Caco-2 (cell line): Measurements from ENCODE around the gene CDH2. TPM values are rescaled to one million over a fixed set of nuclear protein-coding genes. Genes with fewer than 3 reads are reported as not detected.

Experiments
- BruUV-seq: library from RNA; stranded (reverse); fragments of 400-500 nt; replicated peaks from 2 replicates; lab custom pipeline; 2021; lab: Mats Ljungman, UMichigan
- CTCF ChIA-PET: fragments of 300-600 bp; sonication (Branson Sonifier 250); formaldehyde crosslinking; loops from one replicate; lab custom pipeline; 2022; ENCODE audit warnings: antibody characterized with exemption; lab: Charles Lee
- POLR2A ChIA-PET: fragments of 300-600 bp; sonication (Branson Sonifier 250); formaldehyde crosslinking; loops from one replicate; lab custom pipeline; 2022; ENCODE audit warnings: antibody characterized with exemption; lab: Charles Lee
- DNase-seq, 2 experiments: peaks; one replicate each; pipeline versions ENCODE4 v3.0.0 to v3.0.0-alpha.2; 2020 to 2022
- H3K27me3 ChIP-seq: replicated peaks from 2 replicates; pipeline ENCODE4 v1.6.0; 2011; ENCODE audit warnings: low read length; ENCODE audit not compliant: control insufficient read depth, insufficient read depth
- H3K36me3 ChIP-seq: 2 replicates; pipeline ENCODE4 v1.5.1; 2011; ENCODE audit warnings: low read length; ENCODE audit not compliant: control insufficient read depth, insufficient read depth
- H3K4me1 ChIP-seq: fragments of 250-450 bp; sonication (Bioruptor Pico); 2 replicates; pipeline ENCODE4 v1.5.1; 2020; ENCODE audit warnings: mild to moderate bottlenecking
- H3K4me3 ChIP-seq: 2 replicates; pipeline ENCODE4 v1.5.1; 2011; ENCODE audit warnings: low read depth, mild to moderate bottlenecking, control low read depth, low read length
- H3K9me3 ChIP-seq: fragments of 250-450 bp; sonication (Bioruptor Pico); 2 replicates; pipeline ENCODE4 v1.5.1; 2020; ENCODE audit warnings: mild to moderate bottlenecking, moderate library complexity
- H3K27ac Mint-ChIP-seq: one replicate; pipeline ENCODE4 v1.8.0; 2022; ENCODE audit warnings: mixed read lengths; ENCODE audit not compliant: unreplicated experiment
- H3K27me3 Mint-ChIP-seq: one replicate; pipeline ENCODE4 v1.8.0; 2022; ENCODE audit warnings: mixed read lengths; ENCODE audit not compliant: insufficient read depth, unreplicated experiment
- H3K36me3 Mint-ChIP-seq: one replicate; pipeline ENCODE4 v1.8.0; 2022; ENCODE audit warnings: mild to moderate bottlenecking, mixed read lengths; ENCODE audit not compliant: insufficient read depth, unreplicated experiment
- H3K4me1 Mint-ChIP-seq: one replicate; pipeline ENCODE4 v1.8.0; 2022; ENCODE audit warnings: low read depth, mixed read lengths; ENCODE audit not compliant: unreplicated experiment
- H3K4me3 Mint-ChIP-seq: one replicate; pipeline ENCODE4 v1.8.0; 2022; ENCODE audit warnings: mild to moderate bottlenecking, moderate library complexity, mixed read lengths; ENCODE audit not compliant: unreplicated experiment
- H3K9me3 Mint-ChIP-seq: one replicate; pipeline ENCODE4 v1.8.0; 2022; ENCODE audit warnings: mixed read lengths; ENCODE audit not compliant: unreplicated experiment
- CTCF ChIP-seq, 2 experiments: fragments of 200-600 bp in 1 of 2; IDR thresholded peaks; 1 replicate in 1 of 2; 2 replicates in 1 of 2; pipeline versions ENCODE4 v1.5.1 to v1.8.0; 2011 to 2022; ENCODE audit warnings: antibody characterized with exemption in 1 of 2, control low read depth in 1 of 2, inconsistent platforms in 1 of 2, low read depth in 1 of 2, low read length in 1 of 2, mild to moderate bottlenecking in 1 of 2, moderate library complexity in 1 of 2; ENCODE audit not compliant: insufficient read depth in 1 of 2, severe bottlenecking in 1 of 2, unreplicated experiment in 1 of 2
- intact Hi-C: fragments of 100-400 bp; cut with micrococcal nuclease; formaldehyde crosslinking; loops from one replicate; pipeline ENCODE4 v1.10.0; 2022; ENCODE audit not compliant: unreplicated experiment
- total RNA-seq: library from RNA; stranded (reverse); gene quantifications from 2 replicates; pipeline ENCODE4 v1.2.3, GENCODE V29; 2022

CDH2 gene
- total RNA-seq, 1 experiment from 2014 or later: 1.4 TPM

GRCh38 chr18:28114472-28114871, 62.5 kb downstream of the CDH2 start:
- DNase-seq: no peak
- Mint-ChIP-seq H3K27ac (no peak overlapping the region), H3K27me3 (no peaks in the 10 kb centered on the region), H3K36me3 (no peaks in the 10 kb centered on the region), H3K4me3 (no peak overlapping the region), H3K4me1 (peaks cover 15% of the 10 kb centered on the region), H3K9me3 (no peaks in the 10 kb centered on the region)
- POLR2A ChIA-PET: no interaction called here
- intact Hi-C loops: no loop called here
- H3K36me3 ChIP-seq: no peaks in the 10 kb centered on the region
- no peak overlapping the region for H3K4me3 ChIP-seq
- CTCF ChIA-PET: no interaction called here
- no peak for TF ChIP-seq CTCF (IDR thresholded peaks at IDR 0.05; ENCODE audit: insufficient read depth in 1 of 2, low read depth in 1 of 2, low read length in 1 of 2, severe bottlenecking in 1 of 2, unreplicated experiment in 1 of 2)
- no peaks in the 10 kb centered on the region for H3K27me3 ChIP-seq
- BruUV-seq: no TSS peak
- peaks cover 16% of the 10 kb centered on the region; the same call in 1 of the 2 replicates for H3K4me1 ChIP-seq
- no peaks in the 10 kb centered on the region for H3K9me3 ChIP-seq

GRCh38 chr18:28113271-28114029, 63.5 kb downstream of the CDH2 start:
- no peak overlapping the region for H3K4me3 Mint-ChIP-seq
- Histone ChIP-seq H3K9me3 (no peaks in the 10 kb centered on the region), H3K4me3 (no peak overlapping the region), H3K4me1 (peaks cover 16% of the 10 kb centered on the region; the same call in 1 of the 2 replicates), H3K36me3 (no peaks in the 10 kb centered on the region), H3K27me3 (no peaks in the 10 kb centered on the region)
- intact Hi-C loops: no loop called here
- no peaks in the 10 kb centered on the region for H3K36me3 Mint-ChIP-seq
- BruUV-seq: no TSS peak
- DNase-seq: no peak
- H3K27me3 Mint-ChIP-seq: no peaks in the 10 kb centered on the region
- no peaks in the 10 kb centered on the region for H3K9me3 Mint-ChIP-seq
- peak overlapping the region; percentile 80 for H3K27ac Mint-ChIP-seq
- ChIA-PET CTCF (no interaction called here), POLR2A (no interaction called here)
- peaks cover 15% of the 10 kb centered on the region for H3K4me1 Mint-ChIP-seq
- TF ChIP-seq CTCF (IDR thresholded peaks at IDR 0.05; ENCODE audit: insufficient read depth in 1 of 2, low read depth in 1 of 2, low read length in 1 of 2, severe bottlenecking in 1 of 2, unreplicated experiment in 1 of 2): no peak

- TF ChIP-seq CTCF (IDR thresholded peaks at IDR 0.05; ENCODE audit: insufficient read depth in 1 of 2, low read depth in 1 of 2, low read length in 1 of 2, severe bottlenecking in 1 of 2, unreplicated experiment in 1 of 2): no peak
Measured at GRCh38 chr18:28112056-28112470, 64.9 kb downstream of the CDH2 start.

More at GRCh38 chr18:28112056-28112470, 64.9 kb downstream of the CDH2 start:
- Mint-ChIP-seq H3K36me3 (no peaks in the 10 kb centered on the region), H3K27me3 (no peaks in the 10 kb centered on the region), H3K27ac (peak overlapping the region; percentile 80), H3K9me3 (no peaks in the 10 kb centered on the region), H3K4me1 (peaks cover 15% of the 10 kb centered on the region), H3K4me3 (peak overlapping the region; percentile 44)
- no peaks in the 10 kb centered on the region for H3K36me3 ChIP-seq
- peaks cover 16% of the 10 kb centered on the region; the same call in 1 of the 2 replicates for H3K4me1 ChIP-seq
- POLR2A ChIA-PET: no interaction called here
- intact Hi-C loops: no loop called here
- no peak for DNase-seq
- CTCF ChIA-PET: no interaction called here
- H3K4me3 ChIP-seq: no peak overlapping the region
- H3K9me3 ChIP-seq: no peaks in the 10 kb centered on the region
- BruUV-seq: no TSS peak
- H3K27me3 ChIP-seq: no peaks in the 10 kb centered on the region
